HG03097 (cell line): ENCODE measurements around the gene ADCY1.

Experiments used
- ATAC-seq: cut with Tn5 transposase; IDR thresholded peaks from one replicate; pipeline ENCODE4 v1.9.1; 2021; ENCODE audit not compliant: unreplicated experiment, low FRiP score

ADCY1 gene

DNA sequence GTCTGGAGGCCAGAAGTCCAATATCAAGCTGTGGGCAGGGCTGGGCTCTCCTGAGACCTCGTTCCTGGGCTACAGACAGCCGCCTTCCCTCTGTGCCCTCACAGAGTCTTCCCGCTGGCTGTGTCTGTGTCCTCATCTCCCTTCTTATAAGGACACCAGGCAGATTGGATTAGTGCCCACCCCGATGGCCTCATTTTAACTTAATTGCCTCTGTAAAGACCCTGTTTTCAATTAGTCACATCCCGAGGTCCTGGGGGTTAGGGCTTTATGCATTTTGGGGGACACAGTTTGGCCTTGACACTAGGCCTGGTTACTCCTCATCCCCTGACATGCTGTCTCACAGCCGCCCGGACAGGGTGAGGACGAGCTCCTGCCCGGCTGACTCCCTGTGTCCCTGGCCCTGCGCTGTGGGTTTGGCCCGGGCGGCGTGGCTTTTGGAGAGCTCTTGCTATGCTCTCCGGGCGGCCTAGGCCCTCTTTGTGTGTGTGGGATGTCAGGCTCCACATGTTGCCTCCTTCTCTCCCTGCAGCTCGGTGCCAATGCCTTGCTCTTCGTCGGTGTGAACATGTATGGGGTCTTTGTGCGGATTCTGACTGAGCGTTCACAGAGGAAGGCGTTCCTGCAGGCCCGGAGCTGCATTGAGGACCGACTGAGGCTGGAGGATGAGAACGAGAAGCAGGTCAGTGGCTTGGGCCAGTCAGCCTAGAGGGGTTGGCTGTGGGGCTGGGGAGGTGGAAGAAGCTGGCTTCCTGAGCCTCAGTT lies 18.2 kb downstream of the ADCY1 start:
- no peak for ATAC-seq

DNA sequence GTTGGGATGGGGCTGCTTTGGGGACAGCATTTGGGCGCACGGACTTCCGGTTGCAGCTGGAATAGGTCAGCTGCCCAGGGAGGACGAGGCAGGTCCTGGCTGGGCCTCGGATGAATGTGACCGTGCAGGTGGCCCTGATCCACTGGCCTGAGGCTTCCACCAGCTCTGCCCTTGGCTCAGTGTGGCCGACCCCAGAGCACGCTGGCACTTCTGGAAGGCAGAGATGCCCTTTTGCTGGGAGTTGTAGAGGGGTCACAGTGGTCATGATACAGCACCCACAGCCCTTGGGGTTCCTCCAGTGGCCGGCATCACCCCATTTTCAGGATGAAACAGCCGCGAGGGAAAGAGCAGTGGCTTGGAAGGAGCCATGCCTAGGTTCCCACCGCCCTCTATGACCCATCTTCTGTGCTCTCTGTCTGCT lies 19.0 kb downstream of the ADCY1 start:
- ATAC-seq, result no peak

DNA sequence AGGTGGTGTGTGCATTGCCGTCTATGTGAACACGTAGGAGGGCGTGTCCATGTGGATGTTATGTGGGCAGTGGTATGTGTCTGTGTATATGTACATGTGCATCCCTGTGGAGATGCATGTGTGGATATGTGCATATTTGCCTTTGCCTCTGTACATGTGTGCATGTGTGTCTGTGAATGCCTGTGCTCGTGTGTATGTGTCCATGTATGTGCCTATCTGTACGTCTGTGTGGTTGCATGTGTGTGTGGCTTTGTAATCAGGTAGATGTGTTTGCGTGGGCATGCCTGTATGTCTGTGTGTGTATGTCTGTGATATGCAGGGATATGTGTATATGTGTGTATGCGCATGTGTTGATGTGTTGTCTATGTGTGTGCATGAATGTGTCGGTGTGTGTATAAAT lies 19.7 kb downstream of the ADCY1 start:
- ATAC-seq, result no peak

DNA sequence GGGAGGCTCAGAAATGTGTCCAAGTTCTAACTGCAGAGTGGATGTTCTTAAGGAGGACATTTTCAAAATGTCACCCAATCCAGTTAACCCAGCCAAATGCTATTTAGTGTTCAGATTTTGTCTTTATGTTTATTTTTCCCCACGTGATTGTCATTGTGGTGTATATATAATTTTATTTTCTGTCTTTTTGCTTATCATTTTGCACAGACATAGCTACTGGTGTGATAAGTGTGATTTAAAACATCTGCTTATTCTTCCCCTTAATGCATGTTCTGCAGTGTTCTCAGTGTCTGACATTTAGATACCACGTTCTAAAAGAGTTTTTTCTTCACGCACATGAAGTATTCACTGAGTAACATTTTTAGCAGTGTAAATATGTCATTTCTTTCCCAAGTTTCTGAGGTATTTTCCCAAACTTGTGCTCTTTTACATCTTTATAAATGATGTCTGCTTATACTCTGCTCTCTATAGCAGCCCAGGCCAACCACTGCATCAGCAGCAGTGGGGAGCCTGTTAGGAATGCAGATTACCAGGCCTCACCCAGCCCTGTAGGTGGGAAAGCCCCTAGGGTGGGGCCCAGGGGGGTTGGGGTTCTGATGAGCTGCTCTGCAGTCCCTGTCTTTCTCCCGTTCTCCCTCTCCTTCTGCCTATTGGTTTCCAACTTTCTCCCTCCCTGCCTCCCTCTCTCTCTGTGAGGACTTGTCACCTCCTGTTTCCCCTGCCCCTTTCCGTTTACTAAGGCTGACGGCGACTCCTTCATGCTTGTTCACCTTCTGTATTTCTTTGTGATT lies 20.8 kb downstream of the ADCY1 start:
- no peak for ATAC-seq

DNA sequence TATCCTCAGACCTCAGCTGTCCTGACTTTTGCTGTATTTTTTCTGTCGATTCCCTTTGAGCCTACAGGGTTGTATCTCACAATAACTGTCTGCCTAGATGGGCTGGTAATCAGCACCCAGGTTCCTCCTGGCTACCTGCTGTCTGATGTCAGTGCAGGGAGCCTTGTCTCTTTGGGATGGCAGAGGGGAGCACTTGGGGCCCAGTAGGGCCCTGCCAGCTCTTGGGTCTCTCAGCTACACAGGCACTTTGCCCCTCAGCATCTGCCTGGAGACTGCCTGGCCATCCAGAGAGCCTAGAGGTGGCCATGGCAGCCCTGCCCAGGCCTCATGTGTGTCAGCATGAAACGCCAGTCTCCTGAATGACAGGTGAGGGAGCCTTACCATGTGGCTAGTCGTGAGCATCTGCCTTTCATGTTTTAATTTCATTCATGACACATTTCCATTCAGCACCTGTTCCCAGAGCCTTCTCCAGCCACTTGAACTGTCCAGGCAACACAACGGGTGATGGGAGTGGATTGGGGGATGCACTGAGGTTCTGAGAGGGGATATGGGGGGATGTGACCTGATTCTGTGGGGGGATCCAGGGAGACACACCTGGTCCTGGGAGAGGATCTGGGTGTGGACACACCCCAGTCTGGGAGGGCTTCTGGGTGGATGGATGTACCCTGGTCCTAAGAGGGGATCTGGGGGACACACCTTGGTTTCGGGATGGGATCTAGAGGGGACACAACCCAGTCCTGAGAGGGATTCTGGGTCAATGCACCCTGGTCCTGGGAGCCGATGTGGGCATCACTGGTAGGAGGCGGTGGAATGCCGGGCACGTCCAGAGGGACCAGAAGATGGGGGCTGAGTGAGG lies 21.9 kb downstream of the ADCY1 start:
- no peak for ATAC-seq

DNA sequence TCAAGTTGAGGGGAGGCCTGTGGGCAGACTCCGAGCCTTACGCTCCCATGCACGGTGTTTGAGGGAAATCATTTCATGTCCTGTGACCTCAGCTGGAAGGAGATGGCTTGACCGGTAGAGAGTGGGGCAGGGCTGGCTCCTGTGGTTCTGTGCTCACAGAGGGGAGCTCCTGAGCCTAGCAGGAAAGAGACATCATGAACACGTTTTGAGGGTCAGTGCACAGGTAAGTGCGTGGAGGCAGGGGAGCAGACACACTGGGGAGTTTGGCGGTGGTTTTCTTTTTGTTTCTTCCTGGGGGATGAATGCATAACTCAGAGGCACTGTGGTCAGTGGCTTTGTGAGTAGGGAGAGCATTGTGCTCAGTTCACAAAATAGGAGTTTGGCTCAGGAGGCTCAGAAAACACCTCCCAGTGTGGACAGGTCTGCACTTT lies 22.5 kb downstream of the ADCY1 start:
- ATAC-seq, result no peak

DNA sequence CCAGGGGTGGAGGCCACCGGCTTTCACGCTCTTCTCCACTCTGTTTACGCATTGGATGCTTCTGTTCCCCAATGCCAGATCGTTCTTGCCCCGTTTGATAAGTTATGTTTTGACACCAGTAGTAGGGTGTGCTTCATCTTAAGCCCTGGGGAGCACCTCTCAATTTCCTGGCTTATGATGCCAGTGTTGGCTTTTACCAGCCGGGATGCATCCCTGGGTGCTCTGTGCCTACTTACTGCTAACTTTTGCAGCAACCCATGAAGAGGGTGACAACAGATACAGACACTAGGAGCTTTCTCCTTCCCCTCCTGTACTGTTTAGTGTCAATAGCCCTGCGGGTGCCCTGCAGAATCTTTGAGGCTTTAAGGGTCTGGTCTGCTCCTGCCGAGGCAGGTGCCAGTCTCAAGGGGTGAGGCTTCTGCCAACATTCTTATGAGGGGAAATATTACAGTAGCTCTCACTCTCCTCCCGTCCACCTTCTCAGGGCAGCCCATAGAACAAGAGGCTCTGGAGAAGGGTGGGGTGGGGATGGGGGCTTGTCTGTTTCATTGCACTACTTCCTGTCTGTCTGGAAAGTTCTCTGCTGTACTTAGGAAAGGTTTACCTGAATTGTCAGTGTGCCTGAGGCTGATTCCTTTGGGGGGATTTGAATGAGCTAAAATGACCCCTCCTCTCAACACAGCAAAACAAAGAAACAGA lies 23.3 kb downstream of the ADCY1 start:
- ATAC-seq, result no peak

DNA sequence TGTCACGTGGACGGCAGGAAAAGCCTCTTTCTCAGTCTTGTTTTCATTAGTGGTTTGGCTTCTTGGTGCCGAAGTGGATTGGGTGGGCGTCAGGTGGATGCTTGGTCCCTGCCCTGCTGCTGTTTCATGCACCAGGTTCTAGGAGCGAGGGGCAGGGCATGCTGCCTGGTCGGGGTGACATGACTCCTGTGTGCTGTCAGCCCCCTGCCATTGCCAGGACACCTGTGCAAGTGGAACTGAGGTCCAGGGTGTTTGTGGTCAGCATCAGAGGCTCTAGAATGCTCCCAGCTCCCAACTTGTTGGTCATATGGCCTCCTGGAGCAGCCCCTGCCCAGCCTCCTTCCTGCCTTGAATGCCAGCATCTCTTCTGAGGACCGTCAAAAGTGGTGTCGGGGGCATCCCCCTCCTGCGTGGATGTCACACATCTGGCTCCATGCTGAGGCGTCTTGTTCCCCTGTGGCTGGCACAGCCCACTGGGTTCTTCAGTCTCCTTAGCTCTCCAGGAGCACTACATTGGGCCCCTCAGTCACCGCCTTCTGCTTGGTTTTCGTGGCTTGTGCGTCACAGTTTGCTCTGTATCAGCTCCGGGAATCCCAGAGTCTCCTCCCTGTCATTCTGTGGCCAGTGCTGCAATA lies 24.8 kb downstream of the ADCY1 start:
- no peak for ATAC-seq

DNA sequence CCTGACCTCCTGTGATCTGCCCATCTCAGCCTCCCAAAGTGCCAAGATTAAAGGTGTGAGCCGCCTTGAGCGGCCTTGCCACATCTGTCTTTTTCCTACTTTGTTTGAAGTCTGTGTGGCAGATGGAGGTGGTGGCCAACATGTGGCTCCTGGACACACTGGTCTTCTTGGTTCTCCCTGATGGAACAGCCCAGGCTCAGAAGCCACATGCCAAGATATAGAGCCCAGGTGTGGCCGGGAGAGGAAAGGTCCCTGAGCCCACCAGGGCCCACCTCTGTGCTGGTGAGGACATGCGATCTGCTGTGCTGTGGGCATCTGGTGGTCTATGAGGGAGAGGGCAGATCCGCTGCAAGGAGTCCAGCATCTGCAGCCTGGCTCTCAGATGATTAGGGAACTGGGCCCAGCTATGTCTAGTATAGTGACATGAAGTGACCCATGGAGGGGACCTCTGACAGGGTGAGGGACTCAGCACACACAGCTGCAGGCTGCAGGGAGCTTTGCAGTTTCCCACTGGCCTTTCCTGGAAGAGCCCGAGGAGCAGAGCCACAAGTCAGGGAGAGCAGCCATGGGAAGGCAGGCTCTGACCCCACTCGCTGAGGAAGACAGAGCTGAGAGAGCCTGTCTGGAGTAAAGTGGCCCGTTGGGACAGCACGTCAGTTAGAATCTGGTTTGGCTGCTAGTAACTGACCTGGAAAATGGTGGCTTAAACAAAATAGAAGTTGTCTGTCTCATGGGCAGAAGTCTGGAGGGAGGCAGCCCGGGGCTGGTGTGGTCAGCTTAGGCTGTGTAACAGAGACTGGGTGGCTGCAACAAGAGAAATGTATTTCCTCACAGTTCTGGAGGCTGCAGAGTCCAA lies 25.9 kb downstream of the ADCY1 start:
- ATAC-seq, result no peak

DNA sequence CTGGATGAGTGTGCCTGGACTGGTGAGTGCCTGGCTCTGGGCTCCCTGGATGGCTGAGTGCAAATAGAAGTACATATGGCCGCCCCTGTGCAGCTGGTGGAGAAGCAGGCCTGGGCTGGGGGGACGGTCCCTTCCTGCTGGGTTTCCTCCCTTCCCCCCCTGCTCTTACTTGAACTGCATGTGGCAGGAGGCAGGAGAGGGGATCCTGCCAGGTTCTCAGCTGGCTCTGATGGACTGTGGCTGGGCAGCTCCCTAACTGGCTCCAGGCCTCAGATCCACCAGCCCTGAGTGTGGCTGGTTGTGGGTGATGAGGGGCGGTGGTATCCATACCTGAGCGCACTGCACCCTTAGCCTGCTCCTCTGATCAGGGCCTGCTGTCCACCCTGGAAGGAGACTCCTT lies 26.9 kb downstream of the ADCY1 start:
- no peak for ATAC-seq

DNA sequence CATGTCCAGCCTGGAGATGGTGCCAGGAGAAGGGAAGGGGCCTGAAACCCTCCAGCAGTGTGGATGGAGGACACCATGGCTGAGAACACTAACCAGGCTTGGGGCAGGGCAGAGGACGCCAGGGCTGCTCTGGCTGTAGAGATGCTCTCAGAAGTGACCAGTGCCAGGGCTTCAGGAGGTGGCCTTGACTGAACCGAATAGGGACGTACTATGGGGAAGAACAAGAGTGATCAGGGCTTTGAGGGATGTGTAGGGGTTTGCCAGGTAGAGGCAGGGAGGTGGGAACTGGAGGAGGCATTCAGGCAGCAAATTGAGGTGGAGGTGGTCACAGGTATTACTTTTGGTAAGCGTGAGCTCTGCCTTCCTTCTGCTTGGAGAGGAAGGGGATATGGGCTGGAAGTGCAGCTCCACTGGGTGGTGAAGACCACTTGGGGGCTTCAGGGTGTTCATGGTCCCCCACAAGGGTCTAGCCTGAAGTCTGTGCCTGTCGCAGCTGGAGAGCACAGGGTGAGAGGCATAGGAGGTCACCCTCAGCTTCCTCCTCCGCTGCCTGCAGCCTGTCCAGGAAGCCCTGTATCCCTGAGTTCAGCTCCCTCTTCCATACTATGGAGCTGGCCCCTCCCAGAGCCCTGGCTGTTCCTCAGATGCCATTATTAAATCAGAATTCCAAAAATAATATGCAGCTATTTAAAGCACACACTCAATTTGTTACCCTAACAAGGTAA lies 27.8 kb downstream of the ADCY1 start:
- ATAC-seq, result no peak

DNA sequence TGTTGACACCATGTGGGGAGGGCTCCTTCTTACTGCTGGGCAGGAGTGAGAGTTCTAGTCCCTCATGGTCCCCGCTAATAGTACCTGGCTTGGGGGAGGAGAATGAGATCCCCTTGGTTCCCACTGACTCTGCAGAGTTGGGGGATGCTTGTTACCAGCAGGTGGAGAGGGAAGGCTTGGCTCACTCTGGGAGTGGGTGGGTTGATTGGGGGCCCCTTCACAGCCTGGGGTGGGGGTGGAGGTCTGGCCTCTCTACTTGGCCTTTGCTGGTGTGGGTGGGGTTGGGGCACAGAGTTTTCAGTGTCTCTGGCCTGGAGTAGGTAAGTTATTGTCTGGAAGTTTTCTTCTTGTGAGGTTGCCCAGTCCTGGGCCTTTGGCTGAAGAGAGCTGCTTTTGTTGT lies 31.9 kb downstream of the ADCY1 start:
- no peak for ATAC-seq

DNA sequence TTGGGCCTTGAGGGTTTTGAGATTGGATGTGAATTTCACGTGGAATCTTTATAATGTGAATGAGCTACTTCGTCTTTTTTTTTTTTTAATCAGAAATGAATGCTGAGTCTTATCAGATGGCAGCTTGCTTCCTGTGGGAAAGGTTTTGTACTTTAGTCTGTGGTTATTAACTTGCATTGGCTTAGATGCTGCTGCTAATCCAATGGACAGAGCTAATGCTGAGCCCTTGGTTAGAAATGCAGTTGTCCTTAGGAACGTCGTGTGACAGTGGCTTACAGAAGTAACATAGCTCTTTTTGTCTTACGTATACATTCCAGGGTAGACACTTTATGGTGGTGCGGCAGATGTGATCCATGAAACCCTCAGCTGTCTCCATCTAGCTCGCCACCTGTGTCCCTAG lies 32.8 kb downstream of the ADCY1 start:
- ATAC-seq, result no peak

DNA sequence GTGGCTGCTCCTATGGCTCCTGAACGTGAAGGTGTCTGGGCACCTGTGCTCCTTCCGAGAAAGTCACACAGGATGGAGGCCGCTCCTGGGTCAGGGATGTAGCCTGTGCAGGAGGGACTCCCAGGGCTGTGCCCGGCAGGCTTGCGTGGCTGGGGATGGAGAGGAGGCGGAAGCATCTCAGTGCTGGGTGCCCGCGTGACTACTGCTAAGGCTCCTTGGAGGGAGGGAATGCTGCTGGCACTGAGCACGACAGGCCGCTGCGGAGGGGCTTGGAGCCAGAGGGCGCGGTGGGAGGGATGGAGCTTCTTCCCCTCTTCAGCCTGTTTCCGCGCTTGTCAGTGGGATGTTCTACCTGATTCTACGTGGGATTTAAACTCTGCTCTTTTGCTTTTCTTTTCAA lies 35.0 kb downstream of the ADCY1 start:
- no peak for ATAC-seq

DNA sequence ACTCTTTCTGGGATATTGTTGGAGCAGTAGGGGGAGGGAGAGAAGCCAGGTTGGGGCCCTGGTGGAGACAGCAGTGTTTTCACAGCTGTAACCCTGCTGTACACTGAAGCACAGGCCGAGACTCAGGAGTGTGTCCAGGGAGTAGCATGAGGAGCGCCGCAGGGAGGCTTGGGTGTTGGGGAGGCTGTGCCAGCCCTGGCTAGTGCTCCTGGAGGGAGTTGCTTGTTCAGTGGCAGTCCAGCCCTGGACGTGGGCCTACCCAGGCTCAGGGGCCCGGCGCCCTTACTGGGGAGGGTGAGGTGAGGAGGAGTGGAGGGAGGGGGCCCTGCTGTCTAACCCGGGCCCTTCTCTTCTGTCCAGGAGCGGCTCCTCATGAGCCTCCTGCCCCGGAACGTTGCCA lies 35.9 kb downstream of the ADCY1 start:
- ATAC-seq, result no peak

DNA sequence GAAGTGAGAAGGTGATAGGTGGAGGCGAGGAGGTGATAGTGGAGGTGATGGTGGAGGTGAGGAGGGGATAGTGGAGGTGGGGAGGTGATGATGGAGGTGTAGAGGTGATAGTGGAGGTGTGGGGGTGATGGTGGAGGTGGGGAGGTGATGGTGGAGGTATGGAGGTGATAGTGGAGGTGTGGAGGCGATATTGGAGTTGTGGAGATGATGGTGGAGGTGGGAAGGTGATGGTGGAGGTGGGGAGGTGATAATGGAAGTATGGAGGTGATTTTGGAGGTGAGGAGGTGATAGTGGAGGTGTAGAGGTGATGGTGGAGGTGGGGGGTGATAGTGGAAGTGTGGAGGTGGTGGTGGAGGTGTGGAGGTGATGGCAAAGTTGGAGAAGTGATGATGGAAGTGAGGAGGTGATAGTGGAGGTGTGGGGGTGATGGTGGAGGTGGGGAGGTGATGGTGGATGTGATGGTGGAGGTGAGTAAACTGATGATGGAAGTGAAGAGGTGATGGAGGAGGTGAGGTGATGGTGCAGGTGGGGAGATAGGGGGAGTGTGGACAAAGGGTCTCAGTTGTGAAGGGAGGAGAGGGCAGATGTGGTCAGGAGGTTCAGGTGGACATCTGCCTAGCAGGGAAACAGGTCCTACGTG lies 36.6 kb downstream of the ADCY1 start:
- ATAC-seq, result no peak

DNA sequence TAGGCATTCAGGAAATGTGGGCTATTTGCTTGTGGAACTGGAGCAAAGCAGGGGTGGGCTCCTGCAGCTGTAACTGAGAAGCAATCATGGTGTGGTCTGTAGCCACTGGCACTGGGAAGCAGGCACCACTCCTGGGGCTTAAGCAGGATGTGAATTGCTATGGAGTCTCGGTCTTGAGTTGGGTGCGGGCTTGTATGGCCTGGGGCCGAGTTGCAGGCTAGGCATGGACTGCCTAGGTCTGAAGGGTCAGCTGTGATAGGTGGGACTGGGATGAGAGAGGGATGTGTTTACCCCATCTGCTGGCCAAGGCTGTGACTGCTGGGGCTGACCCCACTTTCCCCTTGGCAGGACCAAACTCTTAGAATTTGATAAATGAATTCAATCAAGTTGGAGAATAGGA lies 43.0 kb downstream of the ADCY1 start:
- ATAC-seq, result no peak

DNA sequence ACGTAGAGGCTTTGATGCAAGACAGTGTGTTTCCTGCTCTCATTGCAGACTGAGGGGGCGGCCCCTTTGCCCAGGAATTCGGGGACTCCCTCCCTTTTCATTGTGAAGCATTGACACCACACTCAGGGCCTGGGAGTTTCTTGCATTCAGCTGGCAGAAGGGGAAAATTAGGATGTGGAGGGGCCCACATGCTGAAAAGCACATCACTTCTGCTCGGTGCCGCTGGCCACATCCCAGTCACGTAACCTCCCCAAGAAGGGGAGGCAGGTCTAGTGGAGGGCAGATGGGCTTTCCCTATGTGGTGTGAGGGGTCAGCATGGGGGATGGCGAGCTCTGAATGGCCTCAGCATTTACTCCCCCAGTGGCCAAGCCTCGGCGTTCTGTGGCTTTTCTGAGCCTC lies 47.9 kb downstream of the ADCY1 start:
- no peak for ATAC-seq
